Endothelial cell of umbilical vein (primary cell): ENCODE measurements around the gene PRPF40A. TPM values are rescaled to one million over a fixed set of nuclear protein-coding genes. Genes with fewer than 3 reads are reported as not detected.

Source experiments
- BruUV-seq: library from RNA; stranded (reverse); fragments of 400-500 nt; replicated peaks from 2 replicates; lab custom pipeline; 2021; lab: Mats Ljungman, UMichigan
- CTCF ChIA-PET: fragments of 300-600, 350-600 bp; sonication (Branson Sonifier 250); formaldehyde crosslinking; loops from one replicate; lab custom pipeline; 2021; ENCODE audit warnings: antibody characterized with exemption, inconsistent platforms; lab: Charles Lee
- POLR2A ChIA-PET: fragments of 300-600, 350-600 bp; sonication (Branson Sonifier 250); formaldehyde crosslinking; loops from one replicate; lab custom pipeline; 2021; ENCODE audit warnings: antibody characterized with exemption, inconsistent platforms; lab: Charles Lee
- DNase-seq: peaks from one replicate; pipeline ENCODE4 v3.0.0-alpha.2; 2011; ENCODE audit warnings: low read depth, low spot score
- FAIRE-seq: peaks from 2 replicates; lab custom pipeline; 2011; peaks lifted over from hg19 to GRCh38; lab: Jason Lieb, UNC
- H2AFZ ChIP-seq: 2 replicates; pipeline ENCODE4 v1.6.0; 2012; ENCODE audit warnings: low read depth, low read length, control low read depth, inconsistent platforms
- H3K27ac ChIP-seq: 2 replicates; pipeline ENCODE4 v1.5.1; 2011; ENCODE audit warnings: low read depth, mild to moderate bottlenecking, control low read depth, low read length, moderate library complexity; ENCODE audit not compliant: insufficient read depth
- H3K27me3 ChIP-seq, 2 experiments: 2 replicates each; pipeline versions ENCODE4 v1.6.0 to v1.6.1; 2011; ENCODE audit warnings: low read length in 2 of 2, mixed read lengths in 1 of 2; ENCODE audit not compliant: control insufficient read depth in 2 of 2, insufficient read depth in 2 of 2
- H3K36me3 ChIP-seq, 2 experiments: 2 replicates in 1 of 2; 3 replicates in 1 of 2; pipeline ENCODE4 v1.5.1; 2011; ENCODE audit warnings: low read length in 2 of 2, mild to moderate bottlenecking in 1 of 2, moderate library complexity in 1 of 2; ENCODE audit not compliant: control insufficient read depth in 2 of 2, insufficient read depth in 2 of 2; ENCODE audit errors: extremely low read depth in 1 of 2
- H3K4me1 ChIP-seq: 3 replicates; pipeline ENCODE4 v1.5.1; 2011; ENCODE audit warnings: mild to moderate bottlenecking, low read length; ENCODE audit not compliant: control insufficient read depth, insufficient read depth; ENCODE audit errors: extremely low read depth
- H3K4me2 ChIP-seq: 2 replicates; pipeline ENCODE4 v1.6.1; 2011; ENCODE audit warnings: low read length, control low read depth, mixed read lengths; ENCODE audit not compliant: insufficient read depth
- H3K4me3 ChIP-seq, 3 experiments: fragments of 200-600 bp in 1 of 3; sonication (generic), shearing (Covaris generic) in 1 of 3; replicated peaks in 1 of 3; 2 replicates each; pipeline ENCODE4 v1.5.1; 2011 to 2016; ENCODE audit warnings: control low read depth in 3 of 3, low read length in 3 of 3, mild to moderate bottlenecking in 2 of 3, inconsistent platforms in 1 of 3, low read depth in 1 of 3, moderate library complexity in 1 of 3; ENCODE audit not compliant: insufficient read depth in 1 of 3
- H3K79me2 ChIP-seq: 2 replicates; pipeline ENCODE4 v1.6.0; 2012; ENCODE audit warnings: low read length, inconsistent platforms; ENCODE audit not compliant: control insufficient read depth, insufficient read depth
- H3K9ac ChIP-seq: replicated peaks from 2 replicates; pipeline ENCODE3; 2011; ENCODE audit warnings: low read length, control low read depth; ENCODE audit not compliant: insufficient read depth; ENCODE audit errors: extremely low read depth
- H3K9me1 ChIP-seq: replicated peaks from 3 replicates; pipeline ENCODE4 v1.6.0; 2011; ENCODE audit warnings: mild to moderate bottlenecking, low read length; ENCODE audit not compliant: control insufficient read depth, insufficient read depth; ENCODE audit errors: extremely low read depth
- H3K9me3 ChIP-seq: replicated peaks from 2 replicates; pipeline ENCODE4 v1.5.1; 2012; ENCODE audit warnings: low read length, inconsistent platforms; ENCODE audit not compliant: control insufficient read depth, insufficient read depth
- H4K20me1 ChIP-seq: replicated peaks from 2 replicates; pipeline ENCODE3; 2011; ENCODE audit warnings: mild to moderate bottlenecking, low read length; ENCODE audit not compliant: control insufficient read depth, insufficient read depth; ENCODE audit errors: extremely low read depth
- JUN ChIP-seq: IDR thresholded peaks from 2 replicates; pipeline ENCODE4 v1.6.1; 2011; ENCODE audit warnings: borderline replicate concordance, low read depth; ENCODE audit not compliant: insufficient read length, insufficient read depth
- dilution Hi-C: fragments of 300-500 bp; cut with MboI; formaldehyde crosslinking; loops from one replicate; pipeline ENCODE4 v1.15.0; 2019; ENCODE audit warnings: low sequenced_read_pairs; ENCODE audit not compliant: extremely low pct_ligation_motif_present
- intact Hi-C: fragments of 100-400 bp; cut with micrococcal nuclease; formaldehyde crosslinking; loops from one replicate; pipeline ENCODE4 v1.10.0; 2022
- polyA plus RNA-seq, 4 experiments: library from polyadenylated mRNA; depleted of rRNA in 3 of 4; stranded (reverse) in 3 of 4; unstranded in 1 of 4; fragments of >200 nt; gene quantifications; 2 replicates each; pipeline versions ENCODE4 v1.2.1 to v1.2.3, GENCODE V29; 2011 to 2012; ENCODE audit warnings: missing spikeins in 1 of 4
- total RNA-seq: library from RNA; stranded (reverse); gene quantifications from 2 replicates; pipeline ENCODE4 v1.2.3, GENCODE V29; 2021
- TF ChIP-seq, protein P1 (sequence below), 2 donors: IDR thresholded peaks; 1 replicate in 1 of 2; 2 replicates in 1 of 2; pipeline ENCODE4 v1.5.1; 2011; ENCODE audit warnings: low read length in 2 of 2, mild to moderate bottlenecking in 2 of 2, moderate library complexity in 2 of 2, control low read depth in 1 of 2, inconsistent platforms in 1 of 2, low read depth in 1 of 2; ENCODE audit not compliant: insufficient read depth in 1 of 2; ENCODE audit errors: extremely low read depth in 1 of 2

Gene PRPF40A
- total and polyA plus RNA-seq, 2 donors (not counting 3 experiments of a cell fraction or from before 2014, with no cell fraction given) = 58.2 to 123 TPM

DNA sequence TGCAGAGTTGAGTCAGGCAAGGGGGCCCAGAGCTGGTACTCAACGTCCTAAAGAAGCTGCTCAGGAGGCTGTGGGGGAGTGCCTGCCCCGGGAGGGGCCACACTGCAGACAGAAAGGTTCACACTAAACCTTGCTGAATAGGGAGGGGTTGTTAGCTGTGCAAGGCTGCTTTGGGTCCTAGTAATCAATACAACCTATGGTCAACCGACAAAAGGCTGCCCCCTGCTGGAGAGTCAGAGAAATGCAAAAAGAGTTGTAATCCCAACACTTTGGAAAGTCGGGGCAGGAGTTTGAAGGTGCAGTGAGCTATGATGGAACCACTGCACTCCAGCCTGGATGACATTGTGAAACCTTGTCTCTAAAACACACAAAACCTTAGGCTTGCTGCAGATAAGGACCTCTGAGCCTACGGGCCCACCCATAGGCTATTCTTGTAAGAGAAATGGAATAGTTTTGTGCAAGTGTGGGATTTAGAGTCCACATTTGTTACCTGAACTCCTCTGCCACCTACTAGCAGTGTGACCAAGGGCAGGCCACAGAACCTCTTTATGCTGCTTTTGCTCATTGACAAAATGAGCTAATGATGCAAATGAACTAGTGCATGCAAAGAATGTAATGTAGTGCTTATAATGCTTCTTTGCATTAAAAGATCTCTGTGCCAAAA lies 81.5 kb downstream of the PRPF40A start:
- ChIA-PET POLR2A (interaction anchor here (0.7 to 1.1 kb wide), 3 partner anchors 10 to 460 kb away, joined by 3 to 4 read pairs (median 3); no protein-coding TSS in a partner anchor), CTCF (interaction anchor here (0.6 to 3.1 kb wide), 49 partner anchors 8 to 945 kb away, joined by 3 to 82 read pairs (median 4); partner anchors contain the start of genes FMNL2 and STAM2)
- H3K4me1 ChIP-seq = no peaks in the 10 kb centered on the region
- TF ChIP-seq, protein P1, sequence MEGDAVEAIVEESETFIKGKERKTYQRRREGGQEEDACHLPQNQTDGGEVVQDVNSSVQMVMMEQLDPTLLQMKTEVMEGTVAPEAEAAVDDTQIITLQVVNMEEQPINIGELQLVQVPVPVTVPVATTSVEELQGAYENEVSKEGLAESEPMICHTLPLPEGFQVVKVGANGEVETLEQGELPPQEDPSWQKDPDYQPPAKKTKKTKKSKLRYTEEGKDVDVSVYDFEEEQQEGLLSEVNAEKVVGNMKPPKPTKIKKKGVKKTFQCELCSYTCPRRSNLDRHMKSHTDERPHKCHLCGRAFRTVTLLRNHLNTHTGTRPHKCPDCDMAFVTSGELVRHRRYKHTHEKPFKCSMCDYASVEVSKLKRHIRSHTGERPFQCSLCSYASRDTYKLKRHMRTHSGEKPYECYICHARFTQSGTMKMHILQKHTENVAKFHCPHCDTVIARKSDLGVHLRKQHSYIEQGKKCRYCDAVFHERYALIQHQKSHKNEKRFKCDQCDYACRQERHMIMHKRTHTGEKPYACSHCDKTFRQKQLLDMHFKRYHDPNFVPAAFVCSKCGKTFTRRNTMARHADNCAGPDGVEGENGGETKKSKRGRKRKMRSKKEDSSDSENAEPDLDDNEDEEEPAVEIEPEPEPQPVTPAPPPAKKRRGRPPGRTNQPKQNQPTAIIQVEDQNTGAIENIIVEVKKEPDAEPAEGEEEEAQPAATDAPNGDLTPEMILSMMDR (IDR thresholded peaks at IDR 0.05; ENCODE audit: extremely low read depth in 1 of 2, insufficient read depth in 1 of 2, low read depth in 1 of 2, low read length in 2 of 2) = peak; percentile 74 to 81
- TF ChIP-seq JUN = no peak
- H3K9me1 ChIP-seq = no peaks in the 10 kb centered on the region
- no peak overlapping the region for H3K4me3 ChIP-seq
- no peak overlapping the region for H3K9ac ChIP-seq
- BruUV-seq = no TSS peak
- H3K79me2 ChIP-seq = no peaks in the 10 kb centered on the region
- no peaks in the 10 kb centered on the region for H3K9me3 ChIP-seq
- peaks cover 0 to 19% of the 10 kb centered on the region in 2 experiments for H3K36me3 ChIP-seq
- no peaks in the 10 kb centered on the region for H3K27me3 ChIP-seq
- no peak overlapping the region for H2AFZ ChIP-seq
- dilution Hi-C loops (no loop called here), intact Hi-C loops (loop anchor here (1.0 to 2.0 kb wide), 4 partner anchors 301 to 598 kb away; partner anchors contain the start of gene FMNL2)
- H3K4me2 ChIP-seq = no peak overlapping the region
- no peak overlapping the region for H3K27ac ChIP-seq
- no peaks in the 10 kb centered on the region for H4K20me1 ChIP-seq
- DNase-seq (peak; percentile 58), FAIRE-seq (peak; percentile 74)

DNA sequence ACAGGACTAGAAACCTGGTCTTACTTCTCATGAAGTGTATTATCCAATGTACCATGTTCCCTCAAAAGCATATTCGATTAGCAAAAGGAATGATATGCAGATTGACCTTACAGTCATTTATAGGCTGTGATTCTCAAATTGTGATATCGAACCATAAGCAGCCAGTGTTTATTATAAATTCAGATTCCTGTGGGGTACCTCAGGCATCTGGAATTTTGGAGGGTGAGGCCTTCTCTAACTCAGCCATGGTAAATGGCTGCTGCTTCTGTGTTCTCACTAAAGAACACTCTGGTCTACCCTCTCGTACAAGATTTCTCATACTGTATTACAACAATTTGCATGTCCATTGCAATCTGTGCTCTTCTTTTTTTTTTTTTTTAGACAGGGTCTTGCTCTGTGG lies 84.5 kb downstream of the PRPF40A start:
- intact Hi-C loops = no loop called here
- H3K9me3 ChIP-seq = no peaks in the 10 kb centered on the region

More for the DNA sequence above, 84.5 kb downstream of the PRPF40A start:
- Histone ChIP-seq H3K9ac (no peak overlapping the region), H3K4me1 (no peaks in the 10 kb centered on the region), H3K4me2 (no peak overlapping the region), H4K20me1 (no peaks in the 10 kb centered on the region), H3K27me3 (no peaks in the 10 kb centered on the region), H3K36me3 (peaks cover 4 to 7% of the 10 kb centered on the region in 2 experiments), H3K4me3 (no peak overlapping the region), H2AFZ (no peak overlapping the region), H3K79me2 (no peaks in the 10 kb centered on the region), H3K9me1 (no peaks in the 10 kb centered on the region), H3K27ac (no peak overlapping the region)
- TF ChIP-seq, protein P1 (IDR thresholded peaks at IDR 0.05; ENCODE audit: extremely low read depth in 1 of 2, insufficient read depth in 1 of 2, low read depth in 1 of 2, low read length in 2 of 2) = no peak
- dilution Hi-C loops = no loop called here
- POLR2A ChIA-PET = no interaction called here
- CTCF ChIA-PET = no interaction called here
- FAIRE-seq (no peak), DNase-seq (no peak)
- BruUV-seq = no TSS peak
